Mesendoderm (in vitro differentiated cells): Measurements from ENCODE around the gene RADIL.

ENCODE experiments used
- DNase-seq: peaks from one replicate; pipeline ENCODE4 v3.0.0; 2013
- H2AK5ac ChIP-seq: 2 replicates; pipeline ENCODE4 v1.6.1; 2013; ENCODE audit warnings: low read length, inconsistent platforms
- H2BK120ac ChIP-seq: 2 replicates; pipeline ENCODE4 v1.6.1; 2013; ENCODE audit warnings: low read depth, mild to moderate bottlenecking, low read length, moderate library complexity, mixed read lengths
- H2BK15ac ChIP-seq: replicated peaks from 2 replicates; pipeline ENCODE4 v1.6.1; 2013; ENCODE audit warnings: low read depth, mild to moderate bottlenecking, moderate library complexity
- H2BK5ac ChIP-seq: 2 replicates; pipeline ENCODE4 v1.6.1; 2013; ENCODE audit warnings: low read length, inconsistent platforms
- H3K18ac ChIP-seq: 2 replicates; pipeline ENCODE4 v1.6.1; 2013; ENCODE audit warnings: mild to moderate bottlenecking, low read length, mixed read lengths
- H3K23ac ChIP-seq: one replicate; pipeline ENCODE4 v1.6.1; 2013; ENCODE audit warnings: low read length
- H3K27ac ChIP-seq: 2 replicates; pipeline ENCODE4 v1.5.1; 2013; ENCODE audit warnings: low read depth, mild to moderate bottlenecking, inconsistent platforms, low read length, moderate library complexity
- H3K27me3 ChIP-seq: 2 replicates; pipeline ENCODE4 v1.6.1; 2013; ENCODE audit warnings: low read length, control low read depth, mild to moderate bottlenecking, inconsistent platforms; ENCODE audit not compliant: insufficient read depth, poor library complexity
- H3K36me3 ChIP-seq: 2 replicates; pipeline ENCODE4 v1.6.1; 2013; ENCODE audit warnings: low read length, inconsistent platforms; ENCODE audit not compliant: control insufficient read depth, insufficient read depth
- H3K4ac ChIP-seq: one replicate; pipeline ENCODE4 v1.6.1; 2013; ENCODE audit warnings: low read depth, mild to moderate bottlenecking, low read length, moderate library complexity
- H3K4me1 ChIP-seq: 2 replicates; pipeline ENCODE4 v1.6.1; 2013; ENCODE audit warnings: low read depth, low read length, inconsistent platforms; ENCODE audit not compliant: control insufficient read depth
- H3K4me2 ChIP-seq: 2 replicates; pipeline ENCODE4 v1.6.1; 2013; ENCODE audit warnings: low read length
- H3K4me3 ChIP-seq: 2 replicates; pipeline ENCODE4 v1.5.1; 2013; ENCODE audit warnings: mild to moderate bottlenecking, low read length
- H3K56ac ChIP-seq: one replicate; pipeline ENCODE4 v1.6.1; 2013; ENCODE audit warnings: low read length
- H3K79me1 ChIP-seq: 2 replicates; pipeline ENCODE4 v1.6.1; 2013; ENCODE audit warnings: low read length, inconsistent platforms
- H3K79me2 ChIP-seq: 2 replicates; pipeline ENCODE4 v1.6.1; 2013; ENCODE audit warnings: mild to moderate bottlenecking, low read length; ENCODE audit not compliant: control insufficient read depth, insufficient read depth
- H3K9ac ChIP-seq: 2 replicates; pipeline ENCODE4 v1.6.1; 2013; ENCODE audit warnings: low read length, inconsistent platforms
- H4K5ac ChIP-seq: one replicate; pipeline ENCODE4 v1.6.1; 2013; ENCODE audit warnings: low read length
- H4K8ac ChIP-seq: one replicate; pipeline ENCODE4 v1.6.1; 2013; ENCODE audit warnings: low read depth, mild to moderate bottlenecking, control low read depth, low read length, moderate library complexity
- WGBS: extraction: QIAGEN DNeasy Blood & Tissue Kit; methylation state at CpG from one replicate; pipeline ENCODE4 v1.1.7; 2013; ENCODE audit warnings: low lambda C conversion rate, missing lambda C conversion rate; ENCODE audit not compliant: insufficient coverage; ENCODE audit errors: extremely low coverage; 5-methylcytosine and 5-hydroxymethylcytosine counted together

The RADIL gene

GRCh38 chr7:4861673-4862072 lies 21.8 kb downstream of the RADIL start, which contains the start of gene PAPOLB:
PAPOLB (minus strand) TSS chr7:4862030; CDS start chr7:4861810, 220 bp downstream.
- H3K4me1 ChIP-seq = no peaks in the 10 kb centered on the region
- no peak within 1 kb of the TSS for H2BK120ac ChIP-seq
- H2BK15ac ChIP-seq = no peak within 1 kb of the TSS
- no peak within 1 kb of the TSS for H3K9ac ChIP-seq
- H3K36me3 ChIP-seq = no peaks in the 10 kb centered on the region
- no peak within 1 kb of the TSS for H3K56ac ChIP-seq
- no peak within 1 kb of the TSS for H3K4me3 ChIP-seq
- no peak within 1 kb of the TSS for H4K8ac ChIP-seq
- no peak within 1 kb of the TSS for H2AK5ac ChIP-seq
- H3K4me2 ChIP-seq = no peak within 1 kb of the TSS
- no peak within 1 kb of the TSS for H3K18ac ChIP-seq
- no peaks in the 10 kb centered on the region for H3K79me2 ChIP-seq
- H3K23ac ChIP-seq = no peak within 1 kb of the TSS
- WGBS = no CpG with 5 or more reads among the region's 46 CpGs
- no peaks in the 10 kb centered on the region for H3K27me3 ChIP-seq
- no peak within 1 kb of the TSS for H2BK5ac ChIP-seq
- no peak within 1 kb of the TSS for H3K4ac ChIP-seq
- no peak for DNase-seq
- no peaks in the 10 kb centered on the region for H3K79me1 ChIP-seq
- H4K5ac ChIP-seq = no peak within 1 kb of the TSS
- no peak within 1 kb of the TSS for H3K27ac ChIP-seq

GRCh38 chr7:4861227-4861626 lies 22.3 kb downstream of the RADIL start:
- H3K56ac ChIP-seq = no peak overlapping the region
- H4K5ac ChIP-seq = no peak overlapping the region
- no peak overlapping the region for H3K23ac ChIP-seq
- H3K79me1 ChIP-seq = no peaks in the 10 kb centered on the region
- no CpG with 5 or more reads among the region's 11 CpGs for WGBS
- no peaks in the 10 kb centered on the region for H3K27me3 ChIP-seq
- H4K8ac ChIP-seq = no peak overlapping the region
- H3K36me3 ChIP-seq = no peaks in the 10 kb centered on the region
- no peaks in the 10 kb centered on the region for H3K4me1 ChIP-seq
- no peak overlapping the region for H3K27ac ChIP-seq
- no peak overlapping the region for H3K9ac ChIP-seq
- no peak for DNase-seq
- no peak overlapping the region for H2BK5ac ChIP-seq
- no peak overlapping the region for H2AK5ac ChIP-seq
- H3K79me2 ChIP-seq = no peaks in the 10 kb centered on the region
- no peak overlapping the region for H3K4ac ChIP-seq
- no peak overlapping the region for H2BK120ac ChIP-seq
- H3K18ac ChIP-seq = no peak overlapping the region
- H2BK15ac ChIP-seq = no peak overlapping the region
- no peak overlapping the region for H3K4me2 ChIP-seq
- H3K4me3 ChIP-seq = no peak overlapping the region

- Histone ChIP-seq H3K4me2 (no peak overlapping the region), H4K8ac (no peak overlapping the region), H3K4me3 (no peak overlapping the region), H2BK15ac (no peak overlapping the region), H3K56ac (no peak overlapping the region), H2AK5ac (no peak overlapping the region), H3K18ac (no peak overlapping the region), H3K79me1 (no peaks in the 10 kb centered on the region), H3K27me3 (no peaks in the 10 kb centered on the region), H2BK120ac (no peak overlapping the region), H3K23ac (no peak overlapping the region), H4K5ac (no peak overlapping the region), H3K27ac (no peak overlapping the region), H3K36me3 (no peaks in the 10 kb centered on the region), H2BK5ac (no peak overlapping the region), H3K9ac (no peak overlapping the region), H3K4ac (no peak overlapping the region), H3K79me2 (no peaks in the 10 kb centered on the region), H3K4me1 (no peaks in the 10 kb centered on the region)
- no peak for DNase-seq
- no CpG with 5 or more reads among the region's 3 CpGs for WGBS
These were observed 26.3 kb downstream of the RADIL start for GRCh38 chr7:4857189-4857588.

GRCh38 chr7:4856336-4857057 lies 27.0 kb downstream of the RADIL start:
- H3K27ac ChIP-seq = no peak overlapping the region

GRCh38 chr7:4854916-4855315 lies 28.6 kb downstream of the RADIL start:
- Histone ChIP-seq H3K23ac (no peak overlapping the region), H2AK5ac (no peak overlapping the region), H3K27ac (no peak overlapping the region), H3K79me2 (no peaks in the 10 kb centered on the region), H3K27me3 (no peaks in the 10 kb centered on the region), H3K9ac (no peak overlapping the region), H3K4me1 (no peaks in the 10 kb centered on the region), H3K4me2 (no peak overlapping the region), H2BK120ac (no peak overlapping the region), H3K4ac (no peak overlapping the region), H3K18ac (no peak overlapping the region), H4K8ac (no peak overlapping the region), H3K4me3 (no peak overlapping the region), H3K79me1 (no peaks in the 10 kb centered on the region), H2BK15ac (no peak overlapping the region), H3K56ac (no peak overlapping the region), H4K5ac (no peak overlapping the region), H3K36me3 (no peaks in the 10 kb centered on the region), H2BK5ac (no peak overlapping the region)
- no CpG with 5 or more reads among the region's 6 CpGs for WGBS
- no peak for DNase-seq

More at GRCh38 chr7:4856336-4857057, 27.0 kb downstream of the RADIL start:
- Histone ChIP-seq H3K36me3 (no peaks in the 10 kb centered on the region), H3K4me3 (no peak overlapping the region), H3K56ac (no peak overlapping the region), H3K4me1 (no peaks in the 10 kb centered on the region), H2BK120ac (no peak overlapping the region), H3K18ac (no peak overlapping the region), H3K79me1 (no peaks in the 10 kb centered on the region), H4K5ac (no peak overlapping the region), H3K27me3 (no peaks in the 10 kb centered on the region), H3K4ac (no peak overlapping the region), H2BK5ac (no peak overlapping the region), H2BK15ac (no peak overlapping the region), H3K9ac (no peak overlapping the region), H4K8ac (no peak overlapping the region), H3K79me2 (no peaks in the 10 kb centered on the region), H3K23ac (no peak overlapping the region), H3K4me2 (no peak overlapping the region), H2AK5ac (no peak overlapping the region)
- no CpG with 5 or more reads among the region's 10 CpGs for WGBS
- no peak for DNase-seq
